HepG2 (cell line): ENCODE data around the gene SLC6A8. TPM values are rescaled to one million over a fixed set of nuclear protein-coding genes. Genes with fewer than 3 reads are reported as not detected.
"Not testable (repeated sequence)": the region's sequence is repeated elsewhere in the genome, so short reads cannot be mapped to it uniquely, and the experiment has no call there.

Source experiments
- ATAC-seq: fragments of 200-7000 bp; cut with Tn5 transposase; 3 replicates; pipeline ENCODE4 v1.9.1; 2020; ENCODE audit warnings: mild to moderate bottlenecking, moderate library complexity
- BruUV-seq: library from RNA; stranded (reverse); fragments of 400-500 nt; replicated peaks from 2 replicates; lab custom pipeline; 2021; lab: Mats Ljungman, UMichigan
- CTCF ChIA-PET: fragments of 300-600 bp; formaldehyde crosslinking; extraction: SDS; loops from one replicate; lab custom pipeline; 2021; ENCODE audit warnings: low total read pairs, inconsistent platforms, low intra/inter-chr PET ratio; lab: Yijun Ruan, JAX
- POLR2A ChIA-PET: fragments of 350-600 bp; sonication (Branson Sonifier 250); formaldehyde crosslinking; loops from one replicate; lab custom pipeline; 2020; ENCODE audit warnings: antibody characterized with exemption, inconsistent platforms; lab: Yijun Ruan, JAX
- DNase-seq: peaks from one replicate; pipeline ENCODE4 v3.0.0-alpha.2; 2015; ENCODE audit warnings: low spot score
- FAIRE-seq: peaks from 3 replicates; lab custom pipeline; 2011; peaks lifted over from hg19 to GRCh38; lab: Jason Lieb, UNC
- H2AFZ ChIP-seq: one replicate; pipeline ENCODE4 v1.6.1; 2011; ENCODE audit warnings: low read length, inconsistent platforms
- H3K27ac ChIP-seq: fragments of 300-600 bp; 3 replicates; pipeline ENCODE4 v1.8.0; 2011; ENCODE audit warnings: mixed run types, mild to moderate bottlenecking, mixed read lengths, low read length, inconsistent platforms; ENCODE audit not compliant: insufficient read depth; ENCODE audit errors: extremely low read length
- H3K27me3 ChIP-seq, 2 experiments: fragments of 200-600 bp in 1 of 2; 2 replicates in 1 of 2; 3 replicates in 1 of 2; pipeline versions ENCODE4 v1.6.0 to v1.8.0; 2011; ENCODE audit warnings: low read length in 2 of 2, mild to moderate bottlenecking in 2 of 2, moderate library complexity in 2 of 2, inconsistent platforms in 1 of 2; ENCODE audit not compliant: insufficient read depth in 2 of 2, control insufficient read depth in 1 of 2
- H3K36me3 ChIP-seq, 2 experiments: fragments of 200-600 bp in 1 of 2; replicated peaks in 1 of 2; 2 replicates in 1 of 2; 3 replicates in 1 of 2; pipeline versions ENCODE4 v1.5.1 to v1.8.0; 2011; ENCODE audit warnings: low read length in 2 of 2, inconsistent platforms in 1 of 2; ENCODE audit not compliant: insufficient read depth in 2 of 2, control insufficient read depth in 1 of 2
- H3K4me1 ChIP-seq: 2 replicates; pipeline ENCODE4 v1.5.1; 2012; ENCODE audit warnings: low read length, inconsistent platforms; ENCODE audit not compliant: insufficient read depth
- H3K4me2 ChIP-seq: 2 replicates; pipeline ENCODE4 v1.6.0; 2011; ENCODE audit warnings: low read depth, low read length, inconsistent platforms
- H3K4me3 ChIP-seq, 3 experiments: fragments of 200-600 bp in 1 of 3; sonication (generic), shearing (Covaris generic) in 1 of 3; replicated peaks in 1 of 3; 2 replicates each; pipeline ENCODE4 v1.5.1; 2011 to 2016; ENCODE audit warnings: low read length in 3 of 3, inconsistent platforms in 2 of 3, low read depth in 2 of 3, mild to moderate bottlenecking in 2 of 3, control low read depth in 1 of 3, mixed read lengths in 1 of 3; ENCODE audit not compliant: insufficient read depth in 1 of 3
- H3K79me2 ChIP-seq: one replicate; pipeline ENCODE4 v1.6.1; 2011; ENCODE audit warnings: low read length, inconsistent platforms; ENCODE audit not compliant: insufficient read depth
- H3K9ac ChIP-seq: 2 replicates; pipeline ENCODE4 v1.6.0; 2011; ENCODE audit warnings: mild to moderate bottlenecking, low read depth, low read length, inconsistent platforms; ENCODE audit not compliant: insufficient read depth
- H3K9me3 ChIP-seq: 2 replicates; pipeline ENCODE4 v1.5.1; 2012; ENCODE audit warnings: mild to moderate bottlenecking, low read length
- H4K20me1 ChIP-seq: 2 replicates; pipeline ENCODE4 v1.6.0; 2011; ENCODE audit warnings: inconsistent platforms, mild to moderate bottlenecking, low read length, moderate library complexity; ENCODE audit not compliant: insufficient read depth
- AGO1 ChIP-seq: fragments of 200-400 bp; formaldehyde crosslinking; IDR thresholded peaks from 2 replicates; pipeline ENCODE4 v1.6.1; 2017; ENCODE audit warnings: mild to moderate bottlenecking, low read depth, low read length, moderate library complexity; ENCODE audit not compliant: poor library complexity, severe bottlenecking
- AGO2 ChIP-seq: fragments of 200-400 bp; formaldehyde crosslinking; optimal IDR thresholded peaks from 2 replicates; pipeline ENCODE3; 2017; ENCODE audit warnings: mild to moderate bottlenecking, low read depth, low read length, moderate library complexity
- POLR2AphosphoS5 ChIP-seq: IDR thresholded peaks from 2 replicates; pipeline ENCODE4 v1.6.1; 2012; ENCODE audit warnings: low read depth, low read length
- RBFOX2 ChIP-seq: fragments of 200-400 bp; formaldehyde crosslinking; IDR thresholded peaks from 2 replicates; pipeline ENCODE4 v1.6.1; 2017; ENCODE audit warnings: low read depth, mild to moderate bottlenecking, low read length
- SSRP1 ChIP-seq: IDR thresholded peaks from 2 replicates; pipeline ENCODE4 v1.6.1; 2016; ENCODE audit warnings: control low read depth
- YEATS2 ChIP-seq: sonication (generic); formaldehyde crosslinking; IDR thresholded peaks from 2 replicates; pipeline ENCODE4 v1.4.0; 2020; ENCODE audit warnings: missing genetic modification reagents, borderline replicate concordance
- ZNF33B ChIP-seq: sonication (generic); formaldehyde crosslinking; IDR thresholded peaks from 2 replicates; pipeline ENCODE4 v1.5.1; 2020; ENCODE audit warnings: mild to moderate bottlenecking, missing genetic modification reagents
- WGBS: methylation state at CpG from one replicate; pipeline ENCODE4 v1.1.6; 2017; ENCODE audit warnings: low lambda C conversion rate; 5-methylcytosine and 5-hydroxymethylcytosine counted together
- in situ Hi-C: cut with HindIII; loops from 2 replicates; pipeline ENCODE4 v1.10.0; 2017; ENCODE audit warnings: low pct_unique_long_range_greater_than_20kb; ENCODE audit not compliant: extremely low pct_ligation_motif_present
- intact Hi-C: fragments of 100-400 bp; cut with micrococcal nuclease; formaldehyde crosslinking; loops from one replicate; pipeline ENCODE4 v1.10.0; 2022; ENCODE audit not compliant: unreplicated experiment
- polyA plus RNA-seq, 8 experiments: library from polyadenylated mRNA; depleted of rRNA in 3 of 8; stranded (reverse) in 7 of 8; unstranded in 1 of 8; fragments of >200 nt; fragmentation: Illumina TruSeq in 4 of 8; extraction: Trizol in 4 of 8; gene quantifications; 2 replicates each; pipeline versions ENCODE4 v1.2.1 to v1.2.3, GENCODE V29; 2011 to 2016; ENCODE audit warnings: low read depth in 4 of 8, missing spikeins in 1 of 8, mixed read lengths in 1 of 8; ENCODE audit not compliant: insufficient read depth in 1 of 8
- total RNA-seq, 5 experiments: library from RNA; depleted of rRNA; stranded (reverse); fragments of >200 nt; fragmentation: Illumina TruSeq; extraction: Trizol; gene quantifications; 2 replicates each; pipeline ENCODE4 v1.2.3, GENCODE V29; 2016; ENCODE audit warnings: low read depth in 1 of 5

SLC6A8 gene
- total and polyA plus RNA-seq, 2 of the 13 experiments (the other 11 are each of a cell fraction or from before 2014, with no cell fraction given) = 13.9 to 176 TPM

DNA sequence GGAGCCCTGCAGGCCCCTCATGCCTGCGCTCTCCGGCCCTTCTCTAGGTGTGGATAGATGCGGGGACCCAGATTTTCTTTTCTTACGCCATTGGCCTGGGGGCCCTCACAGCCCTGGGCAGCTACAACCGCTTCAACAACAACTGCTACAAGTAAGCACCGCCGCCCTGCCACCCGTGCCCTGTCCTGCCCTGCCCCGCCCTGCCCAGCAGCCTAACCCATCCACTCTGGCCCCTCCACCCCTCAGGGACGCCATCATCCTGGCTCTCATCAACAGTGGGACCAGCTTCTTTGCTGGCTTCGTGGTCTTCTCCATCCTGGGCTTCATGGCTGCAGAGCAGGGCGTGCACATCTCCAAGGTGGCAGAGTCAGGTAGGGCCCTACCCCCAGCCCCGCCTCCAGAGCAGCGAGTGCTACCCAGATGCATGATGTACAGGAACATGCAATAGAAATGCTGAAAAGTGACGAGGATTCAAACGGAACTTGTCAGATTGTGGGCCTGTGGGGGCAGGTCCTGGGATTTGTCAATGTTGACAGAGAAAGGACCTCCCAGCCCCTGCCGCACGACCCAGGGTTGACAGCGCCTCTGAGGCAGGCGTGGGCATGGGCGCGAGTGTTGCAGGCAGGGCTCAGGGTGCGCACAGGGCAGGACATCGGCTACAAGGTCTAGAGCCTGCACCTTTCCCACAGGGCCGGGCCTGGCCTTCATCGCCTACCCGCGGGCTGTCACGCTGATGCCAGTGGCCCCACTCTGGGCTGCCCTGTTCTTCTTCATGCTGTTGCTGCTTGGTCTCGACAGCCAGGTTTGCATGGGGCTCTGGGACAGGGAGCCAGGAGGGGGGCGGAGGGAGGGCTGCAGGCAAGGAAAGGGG is 5.7 kb downstream of the SLC6A8 start:
- Histone ChIP-seq H3K4me3 (no peak overlapping the region), H3K36me3 (peaks cover 0 to 3% of the 10 kb centered on the region in 2 experiments; a peak in 2 of 5 replicates), H3K9me3 (no peaks in the 10 kb centered on the region), H3K4me2 (no peak overlapping the region), H4K20me1 (peaks cover 25% of the 10 kb centered on the region), H3K4me1 (peaks cover 24% of the 10 kb centered on the region; the same call in 1 of the 2 replicates), H3K27ac (no peak overlapping the region), H3K79me2 (peaks cover 11% of the 10 kb centered on the region), H3K9ac (no peak overlapping the region), H2AFZ (no peak overlapping the region), H3K27me3 (no peaks in the 10 kb centered on the region)
- intact Hi-C loops (no loop called here), in situ Hi-C loops (no loop called here)
- POLR2A ChIA-PET = no interaction called here
- DNase-seq = no peak
- FAIRE-seq = no peak
- 96% methylated on average over 4 of the region's 31 CpGs for WGBS
- TF ChIP-seq AGO2 (peak; percentile 1), RBFOX2 (peak; percentile 72), YEATS2 (CRISPR knock-in tag) (no peak), ZNF33B (no peak), SSRP1 (peak; percentile 48; the same call in 1 of the 2 replicates), AGO1 (peak; percentile 51)
- ATAC-seq = no peak
- CTCF ChIA-PET = no interaction called here
- BruUV-seq = no TSS peak

DNA sequence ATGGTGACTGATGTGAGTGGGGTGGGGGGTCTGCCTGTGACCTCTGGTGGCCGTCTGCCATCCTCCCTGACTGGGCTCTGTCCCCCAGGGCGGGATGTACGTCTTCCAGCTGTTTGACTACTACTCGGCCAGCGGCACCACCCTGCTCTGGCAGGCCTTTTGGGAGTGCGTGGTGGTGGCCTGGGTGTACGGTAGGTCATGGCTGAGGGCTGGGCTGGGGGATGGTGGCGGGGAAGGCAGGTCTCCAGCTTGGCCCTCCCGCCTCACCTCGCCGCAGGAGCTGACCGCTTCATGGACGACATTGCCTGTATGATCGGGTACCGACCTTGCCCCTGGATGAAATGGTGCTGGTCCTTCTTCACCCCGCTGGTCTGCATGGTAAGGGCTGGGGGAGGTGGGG is 6.5 kb downstream of the SLC6A8 start:
- H3K4me3 ChIP-seq, ATAC-seq, H3K27ac ChIP-seq, H3K27me3 ChIP-seq, POLR2A ChIA-PET, in situ Hi-C loops, FAIRE-seq, H3K9ac ChIP-seq, DNase-seq, H2AFZ ChIP-seq, BruUV-seq, H3K36me3 ChIP-seq, CTCF ChIA-PET, H3K4me2 ChIP-seq, H3K9me3 ChIP-seq, intact Hi-C loops: not testable (repeated sequence)
- WGBS = 92% methylated on average over 5 of the region's 16 CpGs
- Histone ChIP-seq H4K20me1 (peaks cover 25% of the 10 kb centered on the region), H3K4me1 (peaks cover 30% of the 10 kb centered on the region; the same call in 1 of the 2 replicates), H3K79me2 (peaks cover 11% of the 10 kb centered on the region)
- peak; percentile 16; the same call in 1 of the 2 replicates for TF ChIP-seq POLR2AphosphoS5
- peak; percentile 27 for TF ChIP-seq RBFOX2
